Glutamatergic neuron (in vitro differentiated cells): ENCODE results near the gene UNC13B. TPM values are rescaled to one million over a fixed set of nuclear protein-coding genes. Genes with fewer than 3 reads are reported as not detected.

Experiments
- DNase-seq: peaks from one replicate; pipeline ENCODE4 v3.0.0; 2022
- H3K27ac Mint-ChIP-seq: one replicate; pipeline ENCODE4 v1.8.0; 2020; ENCODE audit warnings: mild to moderate bottlenecking, mixed read lengths, inconsistent platforms; ENCODE audit not compliant: unreplicated experiment
- H3K27me3 Mint-ChIP-seq: one replicate; pipeline ENCODE4 v1.8.0; 2020; ENCODE audit warnings: mild to moderate bottlenecking, moderate library complexity, mixed read lengths, inconsistent platforms; ENCODE audit not compliant: unreplicated experiment
- H3K36me3 Mint-ChIP-seq: one replicate; pipeline ENCODE4 v1.8.0; 2020; ENCODE audit warnings: mild to moderate bottlenecking, mixed read lengths, inconsistent platforms; ENCODE audit not compliant: unreplicated experiment
- H3K4me1 Mint-ChIP-seq: one replicate; pipeline ENCODE4 v1.8.0; 2020; ENCODE audit warnings: mild to moderate bottlenecking, low read depth, mixed read lengths, inconsistent platforms; ENCODE audit not compliant: unreplicated experiment
- H3K4me3 Mint-ChIP-seq: one replicate; pipeline ENCODE4 v1.8.0; 2020; ENCODE audit warnings: mild to moderate bottlenecking, mixed read lengths, inconsistent platforms; ENCODE audit not compliant: unreplicated experiment
- H3K9me3 Mint-ChIP-seq: one replicate; pipeline ENCODE4 v1.8.0; 2020; ENCODE audit warnings: mild to moderate bottlenecking, moderate library complexity, mixed read lengths, inconsistent platforms; ENCODE audit not compliant: unreplicated experiment
- CTCF ChIP-seq: fragments of 200-600 bp; sonication (generic); IDR thresholded peaks from one replicate; pipeline ENCODE4 v1.5.0; 2021; ENCODE audit not compliant: partially characterized antibody, unreplicated experiment
- total RNA-seq: library from RNA; stranded (reverse); fragmentation: NEBNext Ultra II Directional; extraction: Animal tissue kit (Norgen Biotek cat#: 25700); gene quantifications from one replicate; pipeline ENCODE4 v1.2.1, GENCODE V29; 2021; ENCODE audit not compliant: unreplicated experiment

The UNC13B gene
- total RNA-seq, 1 donor from 2014 or later: 90.7 TPM

- Mint-ChIP-seq H3K27ac (no peak overlapping the region), H3K4me3 (no peak overlapping the region), H3K4me1 (peaks cover 3% of the 10 kb centered on the region), H3K27me3 (peaks cover 2% of the 10 kb centered on the region), H3K36me3 (no peaks in the 10 kb centered on the region), H3K9me3 (no peaks in the 10 kb centered on the region)
- TF ChIP-seq CTCF: no peak
- DNase-seq: no peak
Measured at GRCh38 chr9:35318741-35319140, 156.9 kb downstream of the UNC13B start.

GRCh38 chr9:35322075-35322885 is 160.5 kb downstream of the UNC13B start:
- DNase-seq: no peak
- no peaks in the 10 kb centered on the region for H3K36me3 Mint-ChIP-seq
- no peaks in the 10 kb centered on the region for H3K4me1 Mint-ChIP-seq
- no peaks in the 10 kb centered on the region for H3K9me3 Mint-ChIP-seq
- H3K4me3 Mint-ChIP-seq: no peak overlapping the region
- no peak overlapping the region for H3K27ac Mint-ChIP-seq
- no peak for TF ChIP-seq CTCF
- H3K27me3 Mint-ChIP-seq: peaks cover 1% of the 10 kb centered on the region

- no peak overlapping the region for H3K4me3 Mint-ChIP-seq
- DNase-seq: no peak
- no peaks in the 10 kb centered on the region for H3K4me1 Mint-ChIP-seq
- no peak for TF ChIP-seq CTCF
- no peaks in the 10 kb centered on the region for H3K36me3 Mint-ChIP-seq
- peaks cover 1% of the 10 kb centered on the region for H3K27me3 Mint-ChIP-seq
- H3K27ac Mint-ChIP-seq: no peak overlapping the region
- H3K9me3 Mint-ChIP-seq: no peaks in the 10 kb centered on the region
Measured at GRCh38 chr9:35324966-35325365, 163.2 kb downstream of the UNC13B start.

GRCh38 chr9:35333551-35333950 is 171.7 kb downstream of the UNC13B start:
- Mint-ChIP-seq H3K27me3 (peaks cover 2% of the 10 kb centered on the region), H3K36me3 (no peaks in the 10 kb centered on the region), H3K4me3 (no peak overlapping the region), H3K9me3 (peaks cover 2% of the 10 kb centered on the region), H3K27ac (no peak overlapping the region), H3K4me1 (no peaks in the 10 kb centered on the region)
- no peak for DNase-seq
- TF ChIP-seq CTCF: no peak

- H3K27ac Mint-ChIP-seq: no peak overlapping the region
- no peaks in the 10 kb centered on the region for H3K36me3 Mint-ChIP-seq
- no peak overlapping the region for H3K4me3 Mint-ChIP-seq
Measured at GRCh38 chr9:35335164-35335563, 173.4 kb downstream of the UNC13B start.

More at GRCh38 chr9:35335164-35335563, 173.4 kb downstream of the UNC13B start:
- no peak for TF ChIP-seq CTCF
- Mint-ChIP-seq H3K4me1 (no peaks in the 10 kb centered on the region), H3K9me3 (peaks cover 2% of the 10 kb centered on the region), H3K27me3 (peaks cover 2% of the 10 kb centered on the region)
- no peak for DNase-seq
